T-helper 17 cell (primary cell): Measurements from ENCODE around the gene RPS14. TPM values are rescaled to one million over a fixed set of nuclear protein-coding genes. Genes with fewer than 3 reads are reported as not detected.
"Not testable (repeated sequence)": the region's sequence is repeated elsewhere in the genome, so short reads cannot be mapped to it uniquely, and the experiment has no call there.

Experiments
- ATAC-seq: fragments of 150-1000 bp; cut with Tn5 transposase; 2 replicates; pipeline ENCODE4 v1.10.0; 2021; ENCODE audit warnings: mild to moderate bottlenecking, moderate library complexity
- DNase-seq, 3 donors: peaks; one replicate each; pipeline versions ENCODE4 v3.0.0 to v3.0.0-alpha.2; 2020 to 2021
- H3K9me3 ChIP-seq: one replicate; pipeline ENCODE4 v1.7.0; 2013; ENCODE audit warnings: low read length, mild to moderate bottlenecking; ENCODE audit not compliant: control insufficient read depth, poor library complexity, severe bottlenecking
- H3K27ac Mint-ChIP-seq: one replicate; pipeline ENCODE4 v1.8.0; 2022; ENCODE audit warnings: mild to moderate bottlenecking, moderate library complexity, mixed read lengths
- H3K27me3 Mint-ChIP-seq: one replicate; pipeline ENCODE4 v1.8.0; 2022; ENCODE audit warnings: mixed read lengths
- H3K36me3 Mint-ChIP-seq: one replicate; pipeline ENCODE4 v1.8.0; 2022; ENCODE audit warnings: low read depth, mixed read lengths
- H3K4me1 Mint-ChIP-seq: one replicate; pipeline ENCODE4 v1.8.0; 2022; ENCODE audit warnings: mild to moderate bottlenecking, mixed read lengths
- H3K4me3 Mint-ChIP-seq: one replicate; pipeline ENCODE4 v1.8.0; 2022; ENCODE audit warnings: mild to moderate bottlenecking, moderate library complexity, mixed read lengths
- total RNA-seq, 4 donors: library from RNA in 2 of 4; stranded (reverse) in 2 of 4; gene quantifications; one replicate each; pipeline ENCODE4 v1.2.3 and lab custom pipeline; 2022 to 2026

The RPS14 gene
- total RNA-seq, 2 donors from 2014 or later = 3,455 to 4,953 TPM

- Mint-ChIP-seq H3K27ac (no peak overlapping the region), H3K4me3 (no peak overlapping the region), H3K4me1 (peaks cover 13% of the 10 kb centered on the region), H3K36me3 (peaks cover 6% of the 10 kb centered on the region), H3K27me3 (peaks cover 12% of the 10 kb centered on the region)
- no peak for DNase-seq
- no peak for ATAC-seq
- H3K9me3 ChIP-seq = no peaks in the 10 kb centered on the region
Observed at GRCh38 chr5:150431574-150431973, 18.0 kb downstream of the RPS14 start.

GRCh38 chr5:150431048-150431447 is 18.5 kb downstream of the RPS14 start:
- DNase-seq (no peak), ATAC-seq (no peak)
- Mint-ChIP-seq H3K4me1 (peaks cover 10% of the 10 kb centered on the region), H3K27ac (no peak overlapping the region), H3K4me3 (no peak overlapping the region), H3K36me3 (peaks cover 6% of the 10 kb centered on the region), H3K27me3 (peaks cover 12% of the 10 kb centered on the region)
- H3K9me3 ChIP-seq = no peaks in the 10 kb centered on the region

- Mint-ChIP-seq H3K4me3 (no peak overlapping the region), H3K27ac (peak overlapping the region; percentile 82), H3K4me1 (peaks cover 7% of the 10 kb centered on the region), H3K27me3 (peaks cover 12% of the 10 kb centered on the region), H3K36me3 (peaks cover 9% of the 10 kb centered on the region)
- H3K9me3 ChIP-seq = no peaks in the 10 kb centered on the region
- ATAC-seq (peak; percentile 66), DNase-seq (no peak)
Observed at GRCh38 chr5:150429410-150429873, 20.1 kb downstream of the RPS14 start.

GRCh38 chr5:150428978-150429377 is 20.6 kb downstream of the RPS14 start:
- ATAC-seq (no peak), DNase-seq (no peak)
- H3K9me3 ChIP-seq = no peaks in the 10 kb centered on the region
- H3K4me1 Mint-ChIP-seq = peaks cover 7% of the 10 kb centered on the region
- peak overlapping the region; percentile 82 for H3K27ac Mint-ChIP-seq
- H3K27me3 Mint-ChIP-seq = peaks cover 12% of the 10 kb centered on the region
- peaks cover 9% of the 10 kb centered on the region for H3K36me3 Mint-ChIP-seq
- no peak overlapping the region for H3K4me3 Mint-ChIP-seq

- no peak for ATAC-seq
Observed at GRCh38 chr5:150428106-150428876, 21.2 kb downstream of the RPS14 start.

GRCh38 chr5:150426165-150426564 is 23.4 kb downstream of the RPS14 start:
- not testable (repeated sequence) for H3K4me1 Mint-ChIP-seq, DNase-seq, H3K9me3 ChIP-seq, H3K36me3 Mint-ChIP-seq, H3K4me3 Mint-ChIP-seq, H3K27ac Mint-ChIP-seq, ATAC-seq
- peaks cover 12% of the 10 kb centered on the region for H3K27me3 Mint-ChIP-seq

More at GRCh38 chr5:150428106-150428876, 21.2 kb downstream of the RPS14 start:
- H3K27me3 Mint-ChIP-seq = peaks cover 12% of the 10 kb centered on the region
- no peak overlapping the region for H3K4me3 Mint-ChIP-seq
- H3K4me1 Mint-ChIP-seq = peaks cover 7% of the 10 kb centered on the region
- H3K36me3 Mint-ChIP-seq = peaks cover 9% of the 10 kb centered on the region
- H3K9me3 ChIP-seq = no peaks in the 10 kb centered on the region
- no peak for DNase-seq
- H3K27ac Mint-ChIP-seq = no peak overlapping the region

- H3K36me3 Mint-ChIP-seq = peaks cover 3% of the 10 kb centered on the region
- ATAC-seq = no peak
- H3K4me3 Mint-ChIP-seq = no peak overlapping the region
- no peaks in the 10 kb centered on the region for H3K9me3 ChIP-seq
- H3K27ac Mint-ChIP-seq = no peak overlapping the region
- no peak for DNase-seq
- no peaks in the 10 kb centered on the region for H3K27me3 Mint-ChIP-seq
- H3K4me1 Mint-ChIP-seq = peaks cover 3% of the 10 kb centered on the region
Observed at GRCh38 chr5:150422758-150423157, 26.8 kb downstream of the RPS14 start.

GRCh38 chr5:150422075-150422474 is 27.5 kb downstream of the RPS14 start:
- peaks cover 3% of the 10 kb centered on the region for H3K36me3 Mint-ChIP-seq
- H3K4me3 Mint-ChIP-seq = no peak overlapping the region
- ATAC-seq (no peak), DNase-seq (no peak)
- no peak overlapping the region for H3K27ac Mint-ChIP-seq
- H3K4me1 Mint-ChIP-seq = peaks cover 2% of the 10 kb centered on the region
- H3K27me3 Mint-ChIP-seq = no peaks in the 10 kb centered on the region
- H3K9me3 ChIP-seq = no peaks in the 10 kb centered on the region

- Mint-ChIP-seq H3K4me1 (peaks cover 2% of the 10 kb centered on the region), H3K27ac (peak overlapping the region; percentile 82), H3K36me3 (peaks cover 3% of the 10 kb centered on the region), H3K27me3 (no peaks in the 10 kb centered on the region), H3K4me3 (no peak overlapping the region)
- ATAC-seq (peak; percentile 77), DNase-seq (no peak)
- no peaks in the 10 kb centered on the region for H3K9me3 ChIP-seq
Observed at GRCh38 chr5:150419630-150420270, 29.8 kb downstream of the RPS14 start.

- not testable (repeated sequence) for ATAC-seq, H3K36me3 Mint-ChIP-seq, DNase-seq, H3K9me3 ChIP-seq, H3K27me3 Mint-ChIP-seq
- Mint-ChIP-seq H3K4me1 (peaks cover 29% of the 10 kb centered on the region), H3K4me3 (peak overlapping the region; percentile 92), H3K27ac (peak overlapping the region; percentile 97)
Observed at GRCh38 chr5:150413902-150414790, 35.4 kb downstream of the RPS14 start.

GRCh38 chr5:150413176-150413901 is 36.2 kb downstream of the RPS14 start:
- no peaks in the 10 kb centered on the region for H3K27me3 Mint-ChIP-seq
- peak overlapping the region; percentile 97 for H3K27ac Mint-ChIP-seq
- peaks cover 3% of the 10 kb centered on the region for H3K36me3 Mint-ChIP-seq
- peaks cover 33% of the 10 kb centered on the region for H3K4me1 Mint-ChIP-seq
- DNase-seq (no peak), ATAC-seq (peak; percentile 44)
- H3K4me3 Mint-ChIP-seq = peak overlapping the region; percentile 92
- no peaks in the 10 kb centered on the region for H3K9me3 ChIP-seq

GRCh38 chr5:150412319-150413175 is 37.0 kb downstream of the RPS14 start, which contains the start of gene CD74:
TSS of gene CD74 (minus strand) at chr5:150412910. CDS start at chr5:150412749, 161 bp downstream.
- peak within 1 kb of the TSS; percentile 92 for H3K4me3 Mint-ChIP-seq
- H3K27ac Mint-ChIP-seq = peak within 1 kb of the TSS; percentile 97
- H3K27me3 Mint-ChIP-seq = no peaks in the 10 kb centered on the region
- DNase-seq (peak; percentile 84 to 88 (median 86)), ATAC-seq (peak; percentile 90)
- H3K4me1 Mint-ChIP-seq = peaks cover 33% of the 10 kb centered on the region
- H3K36me3 Mint-ChIP-seq = peaks cover 3% of the 10 kb centered on the region
- H3K9me3 ChIP-seq = no peaks in the 10 kb centered on the region
